Thyroid gland (tissue), 4 donors: ENCODE data around the gene MCOLN2. TPM values are rescaled to one million over a fixed set of nuclear protein-coding genes. Genes with fewer than 3 reads are reported as not detected.

Source experiments
- DNase-seq, 2 donors: peaks; one replicate each; pipeline ENCODE4 v3.0.0-alpha.2; 2019
- H3K27ac ChIP-seq, 3 donors: fragments of 200-600 bp; sonication (generic); 1 replicate in 2 of 3; 2 replicates in 1 of 3; pipeline ENCODE4 v1.5.1; 2016 to 2019; ENCODE audit warnings: mild to moderate bottlenecking in 1 of 3, moderate library complexity in 1 of 3
- H3K27me3 ChIP-seq: fragments of 200-600 bp; sonication (generic); one replicate; pipeline ENCODE4 v1.5.1; 2019
- H3K36me3 ChIP-seq, 2 donors: fragments of 200-600 bp; sonication (generic); one replicate each; pipeline ENCODE4 v1.5.1; 2016 to 2019
- H3K4me1 ChIP-seq, 2 donors: fragments of 200-600 bp; sonication (generic); one replicate each; pipeline ENCODE4 v1.5.1; 2017 to 2019
- H3K4me3 ChIP-seq, 3 donors: fragments of 200-600 bp; sonication (generic); replicated peaks in 1 of 3; 1 replicate in 2 of 3; 2 replicates in 1 of 3; pipeline ENCODE4 v1.5.1; 2016; ENCODE audit warnings: mild to moderate bottlenecking in 1 of 3
- H3K9me3 ChIP-seq: fragments of 200-600 bp; sonication (generic); one replicate; pipeline ENCODE4 v1.5.1; 2017
- CTCF ChIP-seq, 6 experiments: fragments of 200-600 bp in 3 of 6; fragments of 450-650 bp in 3 of 6; sonication (generic) in 3 of 6; IDR thresholded peaks; one replicate each; pipeline ENCODE4 v1.5.1; 2016 to 2019; ENCODE audit warnings: antibody characterized with exemption in 6 of 6, mild to moderate bottlenecking in 2 of 6, inconsistent platforms in 1 of 6, moderate library complexity in 1 of 6
- POLR2A ChIP-seq, 2 donors: fragments of 450-650 bp; IDR thresholded peaks; one replicate each; pipeline ENCODE4 v1.6.1; 2017; ENCODE audit warnings: antibody characterized with exemption in 2 of 2, mild to moderate bottlenecking in 2 of 2, moderate library complexity in 1 of 2
- WGBS, 2 donors: methylation state at CpG; one replicate each; pipeline ENCODE4 v1.1.5; 2017; 5-methylcytosine and 5-hydroxymethylcytosine counted together
- intact Hi-C: fragments of 100-400 bp; cut with DNase I; formaldehyde crosslinking; loops from one replicate; pipeline ENCODE4 v1.15.1; 2023
- total RNA-seq, 4 donors: library from RNA; depleted of rRNA; stranded (reverse); fragments of >200 nt; gene quantifications; one replicate each; pipeline ENCODE4 v1.2.3, GENCODE V29; 2016

Gene MCOLN2
- total RNA-seq, 4 donors from 2014 or later, result 0.29 to 2.5 (median 1.4) TPM

- intact Hi-C loops, result no loop called here
Observed at GRCh38 chr1:84971957-84972356, 25.0 kb downstream of the MCOLN2 start.

GRCh38 chr1:84969489-84970250, 27.2 kb downstream of the MCOLN2 start:
- H3K4me1 ChIP-seq, result no peaks in the 10 kb centered on the region
- no peak overlapping the region for H3K4me3 ChIP-seq
- intact Hi-C loops, result no loop called here
- WGBS, 2 donors, result 84 to 86% methylated on average over 7 of the region's 7 CpGs
- H3K27ac ChIP-seq, result no peak overlapping the region
- no peaks in the 10 kb centered on the region for H3K36me3 ChIP-seq
- no peaks in the 10 kb centered on the region for H3K9me3 ChIP-seq
- DNase-seq, result no peak
- H3K27me3 ChIP-seq, result no peaks in the 10 kb centered on the region
- TF ChIP-seq POLR2A (IDR thresholded peaks at IDR 0.05), result no peak
- TF ChIP-seq CTCF (IDR thresholded peaks at IDR 0.05), result no peak

More at GRCh38 chr1:84971957-84972356, 25.0 kb downstream of the MCOLN2 start:
- 82 to 84% methylated on average over 2 of the region's 2 CpGs for WGBS, 2 donors
- Histone ChIP-seq H3K4me1 (no peaks in the 10 kb centered on the region), H3K27me3 (no peaks in the 10 kb centered on the region), H3K4me3 (no peak overlapping the region), H3K27ac (no peak overlapping the region), H3K9me3 (no peaks in the 10 kb centered on the region), H3K36me3 (no peaks in the 10 kb centered on the region)
- TF ChIP-seq CTCF (IDR thresholded peaks at IDR 0.05) (no peak), POLR2A (IDR thresholded peaks at IDR 0.05) (no peak)
- DNase-seq, result no peak

- TF ChIP-seq POLR2A (IDR thresholded peaks at IDR 0.05) (no peak), CTCF (IDR thresholded peaks at IDR 0.05) (no peak)
- Histone ChIP-seq H3K27me3 (no peaks in the 10 kb centered on the region), H3K4me3 (no peak overlapping the region), H3K9me3 (no peaks in the 10 kb centered on the region), H3K4me1 (no peaks in the 10 kb centered on the region), H3K27ac (no peak overlapping the region), H3K36me3 (no peaks in the 10 kb centered on the region)
- WGBS, 2 donors, result 95 to 97% methylated on average over 3 of the region's 3 CpGs
- intact Hi-C loops, result no loop called here
- no peak for DNase-seq
Observed at GRCh38 chr1:84968865-84969264, 28.0 kb downstream of the MCOLN2 start.

- no peaks in the 10 kb centered on the region for H3K27me3 ChIP-seq
- H3K27ac ChIP-seq, result no peak overlapping the region
- H3K4me1 ChIP-seq, result no peaks in the 10 kb centered on the region
- TF ChIP-seq POLR2A (IDR thresholded peaks at IDR 0.05) (no peak), CTCF (IDR thresholded peaks at IDR 0.05) (no peak)
- H3K4me3 ChIP-seq, result no peak overlapping the region
- no peaks in the 10 kb centered on the region for H3K36me3 ChIP-seq
- 89 to 96% methylated on average over 1 of the region's 1 CpG for WGBS, 2 donors
- no peaks in the 10 kb centered on the region for H3K9me3 ChIP-seq
- DNase-seq, result no peak
- intact Hi-C loops, result no loop called here
Observed at GRCh38 chr1:84968101-84968500, 28.8 kb downstream of the MCOLN2 start.

GRCh38 chr1:84967666-84968065, 29.2 kb downstream of the MCOLN2 start:
- TF ChIP-seq POLR2A (IDR thresholded peaks at IDR 0.05) (no peak), CTCF (IDR thresholded peaks at IDR 0.05) (no peak)
- Histone ChIP-seq H3K27ac (no peak overlapping the region), H3K9me3 (no peaks in the 10 kb centered on the region), H3K27me3 (no peaks in the 10 kb centered on the region), H3K36me3 (no peaks in the 10 kb centered on the region), H3K4me3 (no peak overlapping the region), H3K4me1 (no peaks in the 10 kb centered on the region)
- no peak for DNase-seq
- intact Hi-C loops, result no loop called here
- 74 to 75% methylated on average over 1 of the region's 1 CpG for WGBS, 2 donors
